ENCODE measurements around the gene KLC1. TPM values are rescaled to one million over a fixed set of nuclear protein-coding genes. Genes with fewer than 3 reads are reported as not detected.

Gene KLC1
- total RNA-seq, 1 donor from 2014 or later = 171 TPM

DNA sequence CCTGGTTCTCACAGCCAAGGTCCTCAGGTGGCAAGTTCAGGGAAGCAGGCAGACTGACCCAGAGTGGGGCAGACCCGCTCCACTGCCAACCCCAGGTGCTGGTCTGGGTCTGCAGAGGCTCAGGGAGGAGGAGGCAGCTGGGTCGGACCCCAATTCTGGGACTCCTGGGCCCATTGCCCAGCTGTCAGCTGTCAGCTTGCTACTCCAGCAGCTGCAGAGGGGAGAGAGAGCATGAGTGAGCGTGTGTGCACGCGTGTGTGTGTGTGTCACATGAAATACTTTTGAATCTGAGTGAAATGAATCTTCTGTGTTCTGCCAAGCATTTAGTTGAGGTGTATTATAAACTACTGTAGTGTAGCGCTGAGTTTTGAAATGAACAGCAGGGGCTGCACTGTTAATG lies 55.5 kb downstream of the KLC1 start:
- H3K27me3 ChIP-seq (ENCODE audit: low read depth) = no peaks in the 10 kb centered on the region
- peaks cover 100% of the 10 kb centered on the region for H3K36me3 ChIP-seq
- H3K9me3 ChIP-seq = no peaks in the 10 kb centered on the region
- intact Hi-C loops (cut with DNase I) = no loop called here
- TF ChIP-seq, protein P1, sequence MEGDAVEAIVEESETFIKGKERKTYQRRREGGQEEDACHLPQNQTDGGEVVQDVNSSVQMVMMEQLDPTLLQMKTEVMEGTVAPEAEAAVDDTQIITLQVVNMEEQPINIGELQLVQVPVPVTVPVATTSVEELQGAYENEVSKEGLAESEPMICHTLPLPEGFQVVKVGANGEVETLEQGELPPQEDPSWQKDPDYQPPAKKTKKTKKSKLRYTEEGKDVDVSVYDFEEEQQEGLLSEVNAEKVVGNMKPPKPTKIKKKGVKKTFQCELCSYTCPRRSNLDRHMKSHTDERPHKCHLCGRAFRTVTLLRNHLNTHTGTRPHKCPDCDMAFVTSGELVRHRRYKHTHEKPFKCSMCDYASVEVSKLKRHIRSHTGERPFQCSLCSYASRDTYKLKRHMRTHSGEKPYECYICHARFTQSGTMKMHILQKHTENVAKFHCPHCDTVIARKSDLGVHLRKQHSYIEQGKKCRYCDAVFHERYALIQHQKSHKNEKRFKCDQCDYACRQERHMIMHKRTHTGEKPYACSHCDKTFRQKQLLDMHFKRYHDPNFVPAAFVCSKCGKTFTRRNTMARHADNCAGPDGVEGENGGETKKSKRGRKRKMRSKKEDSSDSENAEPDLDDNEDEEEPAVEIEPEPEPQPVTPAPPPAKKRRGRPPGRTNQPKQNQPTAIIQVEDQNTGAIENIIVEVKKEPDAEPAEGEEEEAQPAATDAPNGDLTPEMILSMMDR (IDR thresholded peaks at IDR 0.05) = no peak
- DNase-seq (no peak), ATAC-seq (no peak)
- no peak overlapping the region for H3K4me3 ChIP-seq
- H3K4me1 ChIP-seq = peaks cover 5% of the 10 kb centered on the region
- no peak overlapping the region for H3K27ac ChIP-seq

DNA sequence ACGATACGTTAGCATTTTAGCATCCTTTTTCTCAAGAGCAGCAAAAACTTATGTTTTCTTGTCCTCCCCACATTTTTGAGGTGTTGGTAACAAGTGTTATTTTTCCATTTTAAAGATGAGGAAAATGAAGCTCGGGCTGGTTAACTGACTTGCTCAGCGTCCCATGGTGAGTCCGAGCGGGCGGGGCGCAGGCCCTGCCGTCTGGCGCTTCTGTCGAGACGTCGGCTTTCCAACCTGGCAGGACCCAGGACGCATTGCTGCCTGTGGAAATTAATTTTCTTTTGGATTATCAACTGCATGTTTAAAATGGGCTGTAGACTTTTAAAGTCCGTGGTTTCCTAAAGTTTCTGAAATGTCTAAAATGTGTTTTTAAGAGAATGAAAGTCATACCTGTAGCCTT lies 55.9 kb downstream of the KLC1 start:
- no peak for ATAC-seq
- H3K36me3 ChIP-seq = peaks cover 98% of the 10 kb centered on the region
- no peak overlapping the region for H3K4me3 ChIP-seq
- intact Hi-C loops (cut with DNase I) = no loop called here
- TF ChIP-seq, protein P1 (IDR thresholded peaks at IDR 0.05) = no peak
- H3K27me3 ChIP-seq (ENCODE audit: low read depth) = no peaks in the 10 kb centered on the region
- peaks cover 4% of the 10 kb centered on the region for H3K4me1 ChIP-seq
- H3K9me3 ChIP-seq = no peaks in the 10 kb centered on the region
- no peak for DNase-seq
- no peak overlapping the region for H3K27ac ChIP-seq

DNA sequence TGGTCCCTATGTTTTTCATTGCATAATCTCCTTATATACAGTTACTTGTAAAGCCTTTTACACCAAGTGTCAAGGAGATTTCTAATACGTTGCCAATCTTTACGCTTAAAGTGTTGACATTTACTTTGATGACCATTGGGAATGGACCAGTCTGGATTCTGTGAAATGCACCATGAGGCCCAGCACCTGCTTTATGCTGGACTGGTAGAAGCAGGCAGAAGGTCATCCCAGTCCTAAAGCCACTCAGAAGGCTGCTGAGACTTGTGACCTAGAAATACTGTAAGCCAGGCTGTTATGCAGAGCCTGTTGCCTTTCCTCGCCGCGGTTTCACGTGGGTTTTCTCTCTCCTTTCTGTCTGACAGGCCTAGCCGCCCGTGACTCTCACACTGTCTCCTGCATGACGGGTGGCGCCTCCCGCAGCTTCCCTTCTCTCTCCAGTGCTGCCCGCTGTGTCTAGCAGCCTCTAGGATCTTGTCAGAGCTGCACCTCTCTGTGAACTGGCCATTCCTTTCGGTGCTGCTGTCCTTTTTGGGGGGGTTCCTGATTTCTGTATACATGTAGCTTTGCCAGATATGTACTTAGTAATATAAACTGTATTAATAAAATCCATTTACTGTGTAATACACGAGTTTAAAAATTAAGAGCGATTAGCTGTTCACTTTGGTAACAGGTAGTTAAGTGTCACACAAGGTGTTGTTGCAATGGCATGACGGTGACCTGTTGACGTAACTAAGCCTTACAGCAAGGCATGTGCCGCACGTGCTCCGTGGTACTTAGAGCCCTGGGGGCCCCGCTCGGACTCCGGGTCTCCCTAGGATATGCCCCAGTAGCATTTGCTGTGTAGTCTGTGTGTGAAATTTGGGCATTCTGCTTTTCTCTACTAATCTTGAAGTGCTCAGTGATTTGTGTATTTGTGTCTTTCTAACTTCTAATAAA lies 56.5 kb downstream of the KLC1 start:
- H3K4me3 ChIP-seq = no peak overlapping the region
- no peaks in the 10 kb centered on the region for H3K9me3 ChIP-seq
- H3K4me1 ChIP-seq = peaks cover 10% of the 10 kb centered on the region
- TF ChIP-seq, protein P1 (IDR thresholded peaks at IDR 0.05) = no peak
- no peak for DNase-seq
- intact Hi-C loops (cut with DNase I) = no loop called here
- no peaks in the 10 kb centered on the region for H3K27me3 ChIP-seq (ENCODE audit: low read depth)
- no peak for ATAC-seq
- H3K27ac ChIP-seq = no peak overlapping the region
- peaks cover 98% of the 10 kb centered on the region for H3K36me3 ChIP-seq

DNA sequence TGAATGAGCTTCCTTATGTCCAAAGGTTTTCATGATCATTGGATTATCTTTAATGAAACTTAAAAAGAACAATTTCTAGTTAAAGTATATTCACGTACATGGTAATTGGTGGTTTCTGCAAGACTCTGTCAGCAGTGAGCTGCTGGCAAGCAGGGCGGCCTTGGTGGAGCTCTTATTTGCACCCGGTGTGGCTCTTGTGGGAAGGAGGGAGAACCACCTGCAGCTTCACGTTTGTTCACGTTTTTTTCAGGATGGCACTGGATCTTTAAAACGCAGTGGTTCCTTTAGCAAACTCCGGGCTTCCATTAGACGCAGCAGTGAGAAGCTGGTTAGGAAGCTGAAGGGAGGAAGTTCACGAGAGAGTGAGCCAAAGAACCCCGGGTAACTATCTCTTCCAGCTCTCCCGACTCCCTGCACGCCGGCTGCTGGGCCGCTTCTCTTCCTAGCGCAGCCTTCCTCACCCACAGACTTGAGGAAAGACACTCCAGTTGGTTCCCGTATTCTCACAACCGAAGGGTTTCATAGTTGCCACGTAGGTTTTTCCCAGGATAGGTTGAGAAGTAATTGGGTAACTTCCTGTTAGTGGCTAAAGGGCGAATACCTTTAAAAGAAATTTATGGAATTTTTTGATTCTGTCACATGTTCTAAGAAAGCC lies 57.9 kb downstream of the KLC1 start:
- Histone ChIP-seq H3K27me3 (ENCODE audit: low read depth) (no peaks in the 10 kb centered on the region), H3K36me3 (peaks cover 94% of the 10 kb centered on the region), H3K4me1 (peaks cover 10% of the 10 kb centered on the region), H3K4me3 (no peak overlapping the region), H3K9me3 (no peaks in the 10 kb centered on the region), H3K27ac (no peak overlapping the region)
- TF ChIP-seq, protein P1 (IDR thresholded peaks at IDR 0.05) = no peak
- intact Hi-C loops (cut with DNase I) = no loop called here
- DNase-seq = no peak
- ATAC-seq = no peak

DNA sequence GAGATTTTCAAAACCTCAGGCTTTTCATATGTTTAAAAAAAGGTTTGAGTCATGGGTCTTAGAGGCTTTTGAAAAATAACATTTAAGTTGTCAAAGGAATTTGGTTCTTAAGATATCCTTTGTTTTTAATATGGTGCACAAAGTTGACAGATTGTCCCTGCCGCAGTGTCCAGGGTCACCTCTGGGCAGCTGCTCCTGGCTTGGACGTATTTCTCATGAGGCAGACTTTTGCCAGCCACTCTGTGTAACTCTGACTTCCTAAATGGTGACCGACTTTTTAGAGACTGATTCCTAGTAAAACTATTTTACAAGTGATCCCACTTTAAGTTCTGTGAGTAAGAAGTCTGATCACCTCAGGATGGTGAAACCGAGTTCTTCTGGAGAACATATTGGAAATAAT lies 58.7 kb downstream of the KLC1 start:
- peaks cover 94% of the 10 kb centered on the region for H3K36me3 ChIP-seq
- DNase-seq (no peak), ATAC-seq (no peak)
- intact Hi-C loops (cut with DNase I) = no loop called here
- H3K9me3 ChIP-seq = no peaks in the 10 kb centered on the region
- H3K27me3 ChIP-seq (ENCODE audit: low read depth) = no peaks in the 10 kb centered on the region
- H3K4me1 ChIP-seq = peaks cover 10% of the 10 kb centered on the region
- TF ChIP-seq, protein P1 (IDR thresholded peaks at IDR 0.05) = no peak
- no peak overlapping the region for H3K27ac ChIP-seq
- H3K4me3 ChIP-seq = no peak overlapping the region

Measured in lower lobe of right lung (tissue), 2 donors.